HG03565 (cell line): Measurements from ENCODE around the gene MXD4.

Experiments used
- ATAC-seq: cut with Tn5 transposase; IDR thresholded peaks from one replicate; pipeline ENCODE4 v1.9.1; 2021; ENCODE audit warnings: mild to moderate bottlenecking, moderate library complexity; ENCODE audit not compliant: unreplicated experiment

Gene MXD4

DNA sequence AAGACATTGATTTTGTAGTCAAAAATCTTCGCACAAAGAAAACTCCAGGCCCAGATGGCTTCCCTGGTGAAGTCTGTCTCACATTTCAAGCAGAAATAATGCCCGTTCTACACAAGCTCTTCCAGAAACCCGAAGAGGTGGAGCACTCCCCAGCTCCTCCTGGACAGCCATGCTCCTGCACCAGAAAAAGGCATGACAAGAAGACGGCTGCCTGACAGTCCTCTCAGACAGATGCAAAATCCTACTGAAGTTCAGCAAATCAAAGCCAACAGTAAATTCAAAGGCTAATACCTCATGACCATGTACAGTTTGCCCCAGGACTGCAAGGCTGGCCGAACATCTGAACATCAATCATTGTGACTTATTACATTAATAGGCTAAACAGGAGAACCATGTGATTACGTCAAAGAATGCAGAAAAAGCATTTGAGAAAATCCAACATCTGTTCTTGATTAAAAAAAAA, 30.8 kb upstream of the MXD4 start:
- no peak for ATAC-seq

DNA sequence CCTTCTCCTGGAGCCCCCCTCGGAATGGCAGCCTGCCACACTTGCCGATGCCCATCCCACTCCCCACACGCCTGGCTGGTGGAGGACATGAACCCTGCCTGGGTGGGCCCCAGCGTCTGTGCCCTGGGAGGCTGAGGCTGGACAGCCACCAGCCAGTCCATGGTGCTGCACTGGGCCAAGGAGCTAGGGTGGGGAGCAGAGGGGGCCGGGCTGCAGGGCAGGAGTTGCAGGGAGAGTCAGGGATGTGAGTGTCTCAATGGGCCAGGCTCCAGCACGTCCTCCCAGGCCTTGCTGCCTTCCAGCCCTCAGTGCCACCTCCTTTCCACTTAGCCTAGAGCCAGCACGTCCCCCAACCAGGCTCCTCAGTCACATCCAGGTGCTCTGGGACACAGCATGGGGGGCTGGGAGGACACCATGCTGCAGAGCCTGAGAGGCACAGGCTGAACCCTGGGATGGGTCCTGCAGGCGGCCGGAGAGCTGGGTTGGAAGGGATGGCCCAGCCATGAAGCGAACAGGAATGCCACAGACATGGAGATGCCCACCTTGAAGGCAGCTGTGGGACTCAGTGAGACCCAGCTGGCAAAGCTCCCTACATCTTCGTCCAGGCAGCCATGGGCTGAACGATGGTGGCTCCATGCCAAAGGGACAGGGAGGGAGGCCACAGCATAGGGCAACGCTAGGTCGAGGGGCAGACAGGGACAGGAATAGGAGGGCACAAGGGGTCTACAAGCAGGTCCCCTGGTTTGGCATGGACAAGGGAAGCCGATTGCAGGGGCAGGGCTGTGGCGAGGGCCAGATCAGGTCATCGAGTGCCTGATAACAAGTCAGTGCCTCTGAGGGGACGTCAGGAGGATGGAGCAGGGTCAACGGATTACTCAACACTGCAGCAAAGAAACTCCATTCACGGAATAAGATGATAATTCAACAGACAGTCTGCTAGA, 30.1 kb upstream of the MXD4 start:
- no peak for ATAC-seq

DNA sequence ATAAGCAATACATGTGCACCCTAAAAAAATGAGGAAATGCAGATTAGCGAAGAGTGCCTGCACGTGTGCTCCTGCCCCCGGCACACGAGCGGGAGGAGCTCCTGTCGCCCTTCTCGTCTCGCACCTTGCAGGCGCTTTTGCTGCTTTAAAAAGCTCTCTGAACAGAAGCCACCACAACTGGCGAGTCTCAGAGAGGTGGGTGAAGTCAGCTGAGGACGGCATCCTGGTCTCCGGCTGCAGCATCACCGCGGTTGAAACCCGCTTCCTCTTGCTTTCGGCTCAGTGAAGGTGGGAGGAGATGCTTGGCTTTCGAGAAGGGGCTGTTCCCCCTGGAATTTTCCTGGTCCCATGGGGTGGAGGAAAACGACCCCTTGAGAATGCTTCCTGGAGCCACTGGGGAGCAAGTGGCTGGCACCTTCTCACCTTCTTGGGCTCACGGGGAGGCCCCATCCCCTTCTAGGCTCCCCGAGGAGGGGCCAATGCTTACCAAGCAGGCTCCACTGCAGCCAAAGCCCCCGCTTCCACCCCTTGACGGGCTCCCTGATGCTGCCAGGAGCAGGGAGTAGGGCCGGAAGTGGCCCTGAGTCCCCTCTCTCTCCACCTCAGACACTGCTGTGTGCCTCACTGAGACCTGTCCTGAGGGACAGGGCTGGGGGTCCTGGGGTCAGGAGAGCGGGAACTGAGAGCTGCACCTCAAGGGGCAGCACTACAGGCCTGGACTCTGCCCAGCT, 29.2 kb upstream of the MXD4 start:
- ATAC-seq: no peak

DNA sequence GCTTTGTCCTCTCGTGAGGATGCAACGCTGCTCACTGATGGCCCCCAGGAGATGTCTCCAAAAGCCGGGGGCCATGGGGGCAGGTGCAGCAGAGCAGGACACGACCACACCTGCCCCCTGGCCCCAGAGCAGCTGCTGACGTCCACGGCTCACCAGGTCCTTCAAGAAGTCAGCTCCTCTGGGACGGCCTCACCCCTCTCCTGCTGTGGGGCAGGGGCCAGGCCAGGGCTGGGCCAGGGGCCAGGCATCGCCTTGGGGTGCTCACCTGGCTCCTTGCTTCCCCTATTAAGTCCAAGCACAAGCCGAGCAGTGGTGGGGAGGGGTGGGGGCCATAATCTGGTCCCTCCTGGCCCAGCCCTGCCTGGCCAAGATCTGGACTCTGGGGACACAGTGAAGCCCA, 28.6 kb upstream of the MXD4 start:
- ATAC-seq: no peak

DNA sequence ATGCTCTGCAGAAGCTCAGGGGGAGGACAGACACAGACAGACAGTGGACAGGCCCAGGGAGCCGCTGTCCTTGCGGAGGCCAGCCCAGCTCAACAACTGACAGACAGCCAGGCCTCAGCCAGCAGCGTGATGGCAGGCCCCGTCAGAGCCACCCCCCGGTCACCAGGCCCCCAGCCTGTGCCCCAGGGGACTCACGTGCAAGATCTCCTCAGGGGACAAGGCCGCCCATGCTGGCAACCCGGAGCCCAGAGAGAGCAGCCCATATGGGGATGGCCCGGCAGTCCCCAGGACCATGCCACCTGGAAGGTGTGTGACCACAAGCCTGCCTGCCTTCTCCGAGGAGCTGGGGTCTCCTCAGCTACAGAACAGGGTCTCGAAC, 28.0 kb upstream of the MXD4 start:
- no peak for ATAC-seq

DNA sequence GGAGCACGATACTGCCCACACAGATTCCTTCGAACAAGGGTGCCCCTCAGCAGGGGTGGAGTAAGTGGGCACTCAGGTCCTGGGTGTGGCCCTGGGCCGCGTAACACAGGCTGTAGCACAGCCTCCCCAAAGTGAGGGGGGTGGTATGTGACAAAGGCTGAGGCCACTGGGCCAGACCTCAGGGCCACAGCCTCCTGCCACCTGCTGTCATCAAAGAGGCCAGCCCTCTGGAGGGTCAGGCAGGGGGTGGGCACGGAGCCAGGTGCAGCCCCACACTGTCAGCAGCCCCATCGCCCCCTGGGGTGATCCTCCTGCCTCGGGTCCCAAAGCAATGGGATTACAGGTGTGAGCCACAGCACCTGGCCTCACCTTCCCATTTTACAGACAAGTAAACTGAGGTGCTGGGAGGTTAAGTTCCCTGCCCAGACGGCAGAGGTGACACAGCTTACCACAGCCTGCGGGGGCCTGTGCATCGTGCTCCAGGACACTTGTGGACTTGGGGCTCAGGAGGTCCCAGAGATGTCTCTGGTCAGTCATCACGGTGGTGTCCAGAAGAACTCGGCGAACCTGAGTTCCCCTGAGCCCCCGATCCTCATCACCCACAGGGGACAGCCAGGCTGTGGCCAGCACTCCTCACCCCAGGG, 27.5 kb upstream of the MXD4 start:
- no peak for ATAC-seq

- no peak for ATAC-seq
Observed at GRCh38 chr4:2288051-2288541, 26.2 kb upstream of the MXD4 start.

GRCh38 chr4:2287594-2287915, 25.6 kb upstream of the MXD4 start:
- ATAC-seq: no peak

- ATAC-seq: no peak
Observed at GRCh38 chr4:2286904-2287593, 25.1 kb upstream of the MXD4 start.

- no peak for ATAC-seq
Observed at GRCh38 chr4:2285613-2286381, 23.9 kb upstream of the MXD4 start.

GRCh38 chr4:2284934-2285612, 23.2 kb upstream of the MXD4 start:
- no peak for ATAC-seq

GRCh38 chr4:2284161-2284933, 22.4 kb upstream of the MXD4 start:
- ATAC-seq: no peak

DNA sequence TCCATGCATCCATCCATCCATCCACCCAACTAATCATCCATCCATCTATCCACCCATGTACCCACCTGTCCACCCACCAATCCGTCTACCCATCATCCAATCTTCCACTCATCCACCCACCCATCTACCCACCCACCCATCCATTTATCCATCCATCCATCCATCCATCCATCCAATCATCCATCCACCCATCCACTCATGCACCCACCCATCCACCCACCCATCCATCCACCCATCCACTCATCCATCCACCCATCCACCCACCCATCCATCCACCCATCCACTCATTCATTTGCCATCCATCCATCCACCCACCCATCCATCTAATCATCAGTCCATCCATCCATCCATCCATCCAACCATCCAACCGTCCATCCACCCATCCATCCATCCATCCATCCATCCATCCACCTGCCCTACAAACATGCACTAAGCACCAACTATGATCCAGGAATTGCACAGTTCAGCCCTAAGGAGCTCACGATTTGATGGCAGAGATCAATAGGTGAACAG, 21.3 kb upstream of the MXD4 start:
- no peak for ATAC-seq

GRCh38 chr4:2281575-2282343, 19.9 kb upstream of the MXD4 start:
- peak; percentile 56 for ATAC-seq

DNA sequence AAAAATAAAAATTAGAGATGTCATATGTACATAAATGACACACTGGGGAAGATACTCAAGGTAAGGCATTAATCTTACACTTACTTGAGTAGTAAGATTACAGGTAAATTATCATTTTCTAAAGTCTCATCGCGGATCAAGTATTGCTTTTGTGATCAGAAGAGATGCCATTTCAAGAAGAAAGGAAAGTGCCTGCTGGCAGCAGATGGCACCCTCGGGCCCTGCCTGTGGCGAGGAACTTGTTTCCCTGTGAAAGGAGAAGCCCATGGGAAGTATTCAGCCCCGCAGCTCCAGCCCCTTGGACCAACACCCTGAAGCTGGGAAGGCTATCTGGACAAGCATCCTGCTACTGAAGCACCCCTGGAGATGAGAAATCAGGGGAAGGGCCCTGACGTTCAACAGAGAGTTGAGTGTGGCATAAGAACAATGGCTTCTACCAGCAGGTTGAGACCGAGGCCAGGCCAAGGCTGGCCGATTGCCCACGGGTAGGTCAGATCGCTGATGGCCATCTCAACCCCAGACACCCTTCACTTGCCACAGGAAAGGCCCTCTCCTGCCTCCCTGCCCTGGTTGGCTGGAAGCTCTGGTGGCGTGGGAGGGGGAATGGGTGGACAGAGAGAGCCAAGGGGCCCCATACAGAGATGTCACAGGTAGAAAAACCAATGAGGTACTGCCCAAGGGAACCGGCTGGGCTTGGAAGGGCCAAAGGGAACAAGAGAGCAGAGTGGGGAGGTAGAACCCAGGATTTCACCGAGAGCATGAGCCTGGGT, 18.8 kb upstream of the MXD4 start:
- ATAC-seq: no peak

GRCh38 chr4:2277956-2278355, 16.0 kb upstream of the MXD4 start:
- ATAC-seq: no peak
